H9 (cell line): ENCODE results near the gene ACTR2. TPM values are rescaled to one million over a fixed set of nuclear protein-coding genes. Genes with fewer than 3 reads are reported as not detected.

Experiments
- DNase-seq: peaks from one replicate; pipeline ENCODE4 v3.0.0-alpha.2; 2017
- H2AFZ ChIP-seq: one replicate; pipeline ENCODE4 v1.6.1; 2013; ENCODE audit warnings: mild to moderate bottlenecking, low read length, control low read depth, moderate library complexity
- H2AK5ac ChIP-seq: 2 replicates; pipeline ENCODE4 v1.6.1; 2013; ENCODE audit warnings: low read length, control low read depth, mixed read lengths; ENCODE audit not compliant: insufficient read length
- H2BK120ac ChIP-seq: one replicate; pipeline ENCODE4 v1.6.1; 2013; ENCODE audit warnings: low read depth, mild to moderate bottlenecking, low read length, control low read depth, inconsistent platforms; ENCODE audit not compliant: poor library complexity, severe bottlenecking
- H2BK12ac ChIP-seq: 2 replicates; pipeline ENCODE4 v1.6.1; 2013; ENCODE audit warnings: low read length, control low read depth, mixed read lengths, low read depth; ENCODE audit not compliant: insufficient read length
- H2BK15ac ChIP-seq: 2 replicates; pipeline ENCODE4 v1.6.1; 2013; ENCODE audit warnings: low read depth, low read length, control low read depth
- H2BK20ac ChIP-seq: one replicate; pipeline ENCODE4 v1.6.1; 2013; ENCODE audit warnings: low read depth, mild to moderate bottlenecking, low read length, control low read depth, inconsistent platforms; ENCODE audit not compliant: poor library complexity, severe bottlenecking
- H2BK5ac ChIP-seq: 2 replicates; pipeline ENCODE4 v1.6.1; 2013; ENCODE audit warnings: low read length, control low read depth, mixed read lengths; ENCODE audit not compliant: insufficient read length
- H3K14ac ChIP-seq: 2 replicates; pipeline ENCODE4 v1.6.1; 2013; ENCODE audit warnings: low read length, control low read depth; ENCODE audit not compliant: insufficient read depth
- H3K18ac ChIP-seq: 2 replicates; pipeline ENCODE4 v1.6.1; 2013; ENCODE audit warnings: low read depth, mild to moderate bottlenecking, mixed read lengths, low read length, control low read depth; ENCODE audit not compliant: insufficient read length
- H3K23ac ChIP-seq: 2 replicates; pipeline ENCODE4 v1.6.1; 2013; ENCODE audit warnings: low read length, control low read depth, mixed read lengths, low read depth; ENCODE audit not compliant: insufficient read length
- H3K23me2 ChIP-seq: 2 replicates; pipeline ENCODE4 v1.6.1; 2013; ENCODE audit warnings: low read depth, mild to moderate bottlenecking, mixed read lengths, low read length, control low read depth; ENCODE audit not compliant: insufficient read length, poor library complexity, severe bottlenecking
- H3K27ac ChIP-seq: 2 replicates; pipeline ENCODE4 v1.5.1; 2013; ENCODE audit warnings: low read length, control low read depth, mixed read lengths, low read depth; ENCODE audit not compliant: insufficient read length
- H3K27me3 ChIP-seq: 2 replicates; pipeline ENCODE4 v1.6.1; 2013; ENCODE audit warnings: low read length, control low read depth, inconsistent platforms; ENCODE audit not compliant: insufficient read depth
- H3K4ac ChIP-seq: 2 replicates; pipeline ENCODE4 v1.6.1; 2013; ENCODE audit warnings: low read depth, mild to moderate bottlenecking, control low read depth, inconsistent platforms, low read length, moderate library complexity
- H3K4me1 ChIP-seq: 2 replicates; pipeline ENCODE4 v1.6.1; 2013; ENCODE audit warnings: low read length, control low read depth, inconsistent platforms; ENCODE audit not compliant: insufficient read depth
- H3K4me2 ChIP-seq: 2 replicates; pipeline ENCODE4 v1.6.1; 2013; ENCODE audit warnings: low read length, control low read depth, mixed read lengths; ENCODE audit not compliant: insufficient read length, insufficient read depth
- H3K56ac ChIP-seq: 2 replicates; pipeline ENCODE4 v1.6.1; 2013; ENCODE audit warnings: low read depth, mild to moderate bottlenecking, mixed read lengths, low read length, control low read depth; ENCODE audit not compliant: insufficient read length
- H3K79me1 ChIP-seq: 2 replicates; pipeline ENCODE4 v1.6.1; 2013; ENCODE audit warnings: low read depth, mild to moderate bottlenecking, moderate library complexity, low read length, control low read depth, inconsistent platforms; ENCODE audit not compliant: insufficient read depth, poor library complexity, severe bottlenecking
- H3K79me2 ChIP-seq: 2 replicates; pipeline ENCODE4 v1.6.1; 2013; ENCODE audit warnings: low read length, control low read depth, inconsistent platforms; ENCODE audit not compliant: insufficient read depth
- H3K9ac ChIP-seq: 2 replicates; pipeline ENCODE4 v1.6.1; 2013; ENCODE audit warnings: low read length, control low read depth, mixed read lengths; ENCODE audit not compliant: insufficient read length; ENCODE audit errors: extremely low read depth
- H3K9me3 ChIP-seq: one replicate; pipeline ENCODE4 v1.6.1; 2013; ENCODE audit warnings: low read depth, low read length, inconsistent platforms; ENCODE audit not compliant: control insufficient read depth
- H3T11ph ChIP-seq: one replicate; pipeline ENCODE4 v1.6.1; 2013; ENCODE audit warnings: mild to moderate bottlenecking, low read length, control low read depth, inconsistent platforms
- H4K20me1 ChIP-seq: one replicate; pipeline ENCODE4 v1.6.1; 2013; ENCODE audit not compliant: control insufficient read depth, insufficient read length, insufficient read depth
- H4K5ac ChIP-seq: 2 replicates; pipeline ENCODE4 v1.6.1; 2013; ENCODE audit warnings: low read depth, mild to moderate bottlenecking, mixed read lengths, low read length, control low read depth; ENCODE audit not compliant: insufficient read length
- H4K8ac ChIP-seq: replicated peaks from 2 replicates; pipeline ENCODE4 v1.6.1; 2013; ENCODE audit warnings: low read length, control low read depth, mixed read lengths, low read depth; ENCODE audit not compliant: insufficient read length
- H4K91ac ChIP-seq: 2 replicates; pipeline ENCODE4 v1.6.1; 2013; ENCODE audit warnings: low read depth, mild to moderate bottlenecking, moderate library complexity, mixed read lengths, low read length, control low read depth; ENCODE audit not compliant: insufficient read length
- H3K27ac Mint-ChIP-seq, 3 experiments: 2 replicates in 2 of 3; 3 replicates in 1 of 3; pipeline ENCODE4 v1.8.0; 2020 to 2021; ENCODE audit warnings: mixed read lengths in 3 of 3, mild to moderate bottlenecking in 1 of 3, moderate library complexity in 1 of 3
- H3K27me3 Mint-ChIP-seq: 2 replicates; pipeline ENCODE4 v1.8.0; 2021; ENCODE audit warnings: low read depth, mild to moderate bottlenecking, moderate library complexity, mixed read lengths
- H3K36me3 Mint-ChIP-seq, 3 experiments: 2 replicates in 2 of 3; 3 replicates in 1 of 3; pipeline ENCODE4 v1.8.0; 2020 to 2021; ENCODE audit warnings: low read depth in 3 of 3, mixed read lengths in 3 of 3; ENCODE audit not compliant: insufficient read depth in 1 of 3
- H3K4me1 Mint-ChIP-seq, 2 experiments: 2 replicates each; pipeline ENCODE4 v1.8.0; 2020; ENCODE audit warnings: mixed read lengths in 2 of 2
- H3K4me3 Mint-ChIP-seq, 2 experiments: 2 replicates in 1 of 2; 3 replicates in 1 of 2; pipeline ENCODE4 v1.8.0; 2020 to 2021; ENCODE audit warnings: mild to moderate bottlenecking in 2 of 2, mixed read lengths in 2 of 2, moderate library complexity in 1 of 2
- H3K9me3 Mint-ChIP-seq, 2 experiments: 2 replicates in 1 of 2; 3 replicates in 1 of 2; pipeline ENCODE4 v1.8.0; 2020; ENCODE audit warnings: mild to moderate bottlenecking in 2 of 2, mixed read lengths in 2 of 2, moderate library complexity in 1 of 2
- CTCF ChIP-seq: fragments of 200-600 bp; sonication (generic); conservative IDR thresholded peaks from 3 replicates; pipeline ENCODE4 v1.8.0; 2021; ENCODE audit warnings: antibody characterized with exemption, mild to moderate bottlenecking
- WGBS: extraction: QIAGEN DNeasy Blood & Tissue Kit; methylation state at CpG from one replicate; pipeline ENCODE4 v1.1.7; 2013; ENCODE audit warnings: missing lambda C conversion rate, low lambda C conversion rate, mixed read lengths; ENCODE audit not compliant: insufficient read length; ENCODE audit errors: extremely low coverage; 5-methylcytosine and 5-hydroxymethylcytosine counted together
- total RNA-seq: library from RNA; stranded (reverse); gene quantifications from 2 replicates; pipeline ENCODE4 v1.2.1, GENCODE V29; 2021

ACTR2 gene
- total RNA-seq, 1 experiment from 2014 or later: 176 TPM

DNA sequence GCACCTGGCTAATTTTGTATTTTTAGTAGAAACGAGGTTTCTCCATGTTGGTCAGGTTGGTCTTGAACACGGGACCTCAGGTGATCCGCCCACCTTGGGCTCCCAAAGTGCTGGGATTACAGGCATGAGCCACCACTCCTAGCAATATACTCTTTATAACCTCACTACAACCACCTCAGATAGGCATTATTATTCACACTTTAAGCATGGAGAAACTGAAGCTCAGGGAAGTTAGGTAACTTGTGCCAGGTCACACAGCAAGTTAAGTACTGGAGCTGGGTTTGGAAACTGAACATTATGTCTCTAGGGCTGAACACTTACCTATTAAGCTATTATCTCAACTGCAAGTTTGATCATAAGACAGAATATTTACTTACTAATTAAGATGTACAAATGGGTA is 42.6 kb upstream of the ACTR2 start:
- no peaks in the 10 kb centered on the region; a peak in 1 of 5 replicates for H3K9me3 Mint-ChIP-seq
- no peak overlapping the region for H3K4me3 Mint-ChIP-seq
- Histone ChIP-seq H2BK20ac (no peak overlapping the region), H4K91ac (no peak overlapping the region), H2BK12ac (no peak overlapping the region), H3K9me3 (no peaks in the 10 kb centered on the region), H4K20me1 (no peaks in the 10 kb centered on the region), H3K14ac (no peak overlapping the region), H3K4me1 (no peaks in the 10 kb centered on the region; the same call in 1 of the 2 replicates), H3K4ac (no peak overlapping the region), H2BK15ac (no peak overlapping the region), H3K79me1 (no peaks in the 10 kb centered on the region), H2AK5ac (no peak overlapping the region), H3K56ac (no peak overlapping the region), H4K8ac (no peak overlapping the region), H3K23ac (no peak overlapping the region), H3K23me2 (no peaks in the 10 kb centered on the region), H3K79me2 (no peaks in the 10 kb centered on the region), H2BK120ac (no peak overlapping the region), H3K27me3 (no peaks in the 10 kb centered on the region), H2AFZ (no peak overlapping the region), H3K4me2 (no peak overlapping the region), H3T11ph (no peak overlapping the region), H4K5ac (no peak overlapping the region), H2BK5ac (no peak overlapping the region), H3K18ac (no peak overlapping the region), H3K9ac (no peak overlapping the region), H3K27ac (no peak overlapping the region)
- H3K4me1 Mint-ChIP-seq: peaks cover 11 to 12% of the 10 kb centered on the region in 2 experiments
- H3K27ac Mint-ChIP-seq: peak overlapping the region in 1 of 3 experiments; percentile 25; a peak in 1 of 7 replicates
- H3K36me3 Mint-ChIP-seq: no peaks in the 10 kb centered on the region
- no peak for DNase-seq
- WGBS: no CpG with 5 or more reads among the region's 3 CpGs
- no peak for TF ChIP-seq CTCF
- H3K27me3 Mint-ChIP-seq: peaks cover 32% of the 10 kb centered on the region
